ENCODE data around the gene CEMIP.

GRCh38 chr15:80924278-80924677, 145.1 kb downstream of the CEMIP start:
- TF ChIP-seq CTCF (IDR thresholded peaks at IDR 0.05) (no peak), POLR2AphosphoS5 (IDR thresholded peaks at IDR 0.05) (no peak)

Data from transverse colon (tissue), 4 donors.